Endothelial cell of umbilical vein (primary cell): ENCODE data around the gene ZNF248. TPM values are rescaled to one million over a fixed set of nuclear protein-coding genes. Genes with fewer than 3 reads are reported as not detected.

Experiments used
- BruUV-seq: library from RNA; stranded (reverse); fragments of 400-500 nt; replicated peaks from 2 replicates; lab custom pipeline; 2021; lab: Mats Ljungman, UMichigan
- CTCF ChIA-PET: fragments of 300-600, 350-600 bp; sonication (Branson Sonifier 250); formaldehyde crosslinking; loops from one replicate; lab custom pipeline; 2021; ENCODE audit warnings: antibody characterized with exemption, inconsistent platforms; lab: Charles Lee
- POLR2A ChIA-PET: fragments of 300-600, 350-600 bp; sonication (Branson Sonifier 250); formaldehyde crosslinking; loops from one replicate; lab custom pipeline; 2021; ENCODE audit warnings: antibody characterized with exemption, inconsistent platforms; lab: Charles Lee
- DNase-seq: peaks from one replicate; pipeline ENCODE4 v3.0.0-alpha.2; 2011; ENCODE audit warnings: low read depth, low spot score
- FAIRE-seq: peaks from 2 replicates; lab custom pipeline; 2011; peaks lifted over from hg19 to GRCh38; lab: Jason Lieb, UNC
- H2AFZ ChIP-seq: 2 replicates; pipeline ENCODE4 v1.6.0; 2012; ENCODE audit warnings: low read depth, low read length, control low read depth, inconsistent platforms
- H3K27ac ChIP-seq: 2 replicates; pipeline ENCODE4 v1.5.1; 2011; ENCODE audit warnings: low read depth, mild to moderate bottlenecking, control low read depth, low read length, moderate library complexity; ENCODE audit not compliant: insufficient read depth
- H3K27me3 ChIP-seq, 2 experiments: 2 replicates each; pipeline versions ENCODE4 v1.6.0 to v1.6.1; 2011; ENCODE audit warnings: low read length in 2 of 2, mixed read lengths in 1 of 2; ENCODE audit not compliant: control insufficient read depth in 2 of 2, insufficient read depth in 2 of 2
- H3K36me3 ChIP-seq, 2 experiments: 2 replicates in 1 of 2; 3 replicates in 1 of 2; pipeline ENCODE4 v1.5.1; 2011; ENCODE audit warnings: low read length in 2 of 2, mild to moderate bottlenecking in 1 of 2, moderate library complexity in 1 of 2; ENCODE audit not compliant: control insufficient read depth in 2 of 2, insufficient read depth in 2 of 2; ENCODE audit errors: extremely low read depth in 1 of 2
- H3K4me1 ChIP-seq: 3 replicates; pipeline ENCODE4 v1.5.1; 2011; ENCODE audit warnings: mild to moderate bottlenecking, low read length; ENCODE audit not compliant: control insufficient read depth, insufficient read depth; ENCODE audit errors: extremely low read depth
- H3K4me2 ChIP-seq: 2 replicates; pipeline ENCODE4 v1.6.1; 2011; ENCODE audit warnings: low read length, control low read depth, mixed read lengths; ENCODE audit not compliant: insufficient read depth
- H3K4me3 ChIP-seq, 3 experiments: fragments of 200-600 bp in 1 of 3; sonication (generic), shearing (Covaris generic) in 1 of 3; replicated peaks in 1 of 3; 2 replicates each; pipeline ENCODE4 v1.5.1; 2011 to 2016; ENCODE audit warnings: control low read depth in 3 of 3, low read length in 3 of 3, mild to moderate bottlenecking in 2 of 3, inconsistent platforms in 1 of 3, low read depth in 1 of 3, moderate library complexity in 1 of 3; ENCODE audit not compliant: insufficient read depth in 1 of 3
- H3K79me2 ChIP-seq: 2 replicates; pipeline ENCODE4 v1.6.0; 2012; ENCODE audit warnings: low read length, inconsistent platforms; ENCODE audit not compliant: control insufficient read depth, insufficient read depth
- H3K9ac ChIP-seq: replicated peaks from 2 replicates; pipeline ENCODE3; 2011; ENCODE audit warnings: low read length, control low read depth; ENCODE audit not compliant: insufficient read depth; ENCODE audit errors: extremely low read depth
- H3K9me1 ChIP-seq: replicated peaks from 3 replicates; pipeline ENCODE4 v1.6.0; 2011; ENCODE audit warnings: mild to moderate bottlenecking, low read length; ENCODE audit not compliant: control insufficient read depth, insufficient read depth; ENCODE audit errors: extremely low read depth
- H3K9me3 ChIP-seq: replicated peaks from 2 replicates; pipeline ENCODE4 v1.5.1; 2012; ENCODE audit warnings: low read length, inconsistent platforms; ENCODE audit not compliant: control insufficient read depth, insufficient read depth
- H4K20me1 ChIP-seq: replicated peaks from 2 replicates; pipeline ENCODE3; 2011; ENCODE audit warnings: mild to moderate bottlenecking, low read length; ENCODE audit not compliant: control insufficient read depth, insufficient read depth; ENCODE audit errors: extremely low read depth
- CTCF ChIP-seq, 2 donors: IDR thresholded peaks; 1 replicate in 1 of 2; 2 replicates in 1 of 2; pipeline ENCODE4 v1.5.1; 2011; ENCODE audit warnings: low read length in 2 of 2, mild to moderate bottlenecking in 2 of 2, moderate library complexity in 2 of 2, control low read depth in 1 of 2, inconsistent platforms in 1 of 2, low read depth in 1 of 2; ENCODE audit not compliant: insufficient read depth in 1 of 2; ENCODE audit errors: extremely low read depth in 1 of 2
- EZH2 ChIP-seq: IDR thresholded peaks from 2 replicates; pipeline ENCODE4 v1.6.1; 2012; ENCODE audit warnings: borderline replicate concordance, low read depth, mild to moderate bottlenecking, moderate library complexity, low read length, inconsistent platforms; ENCODE audit not compliant: severe bottlenecking
- FOS ChIP-seq: IDR thresholded peaks from 2 replicates; pipeline ENCODE4 v1.6.1; 2011; ENCODE audit warnings: mild to moderate bottlenecking, low read length, moderate library complexity, borderline replicate concordance; ENCODE audit not compliant: insufficient read depth
- GATA2 ChIP-seq: IDR thresholded peaks from 2 replicates; pipeline ENCODE4 v1.7.0; 2011; ENCODE audit warnings: low read depth, mild to moderate bottlenecking, moderate library complexity, mixed read lengths, low read length; ENCODE audit not compliant: insufficient read length, insufficient read depth
- JUN ChIP-seq: IDR thresholded peaks from 2 replicates; pipeline ENCODE4 v1.6.1; 2011; ENCODE audit warnings: borderline replicate concordance, low read depth; ENCODE audit not compliant: insufficient read length, insufficient read depth
- MAX ChIP-seq: IDR thresholded peaks from 2 replicates; pipeline ENCODE4 v1.6.1; 2011; ENCODE audit not compliant: insufficient read depth, insufficient read length
- MYC ChIP-seq: IDR thresholded peaks from one replicate; pipeline ENCODE4 v1.6.1; 2011; ENCODE audit warnings: mild to moderate bottlenecking, low read depth, low read length
- POLR2A ChIP-seq: IDR thresholded peaks from 2 replicates; pipeline ENCODE4 v1.6.1; 2012; ENCODE audit warnings: low read depth, mild to moderate bottlenecking, control low read depth, low read length
- POLR2AphosphoS5 ChIP-seq: IDR thresholded peaks from 2 replicates; pipeline ENCODE4 v1.6.1; 2012; ENCODE audit warnings: low read depth, mild to moderate bottlenecking, control low read depth, low read length, moderate library complexity; ENCODE audit not compliant: insufficient read depth
- dilution Hi-C: fragments of 300-500 bp; cut with MboI; formaldehyde crosslinking; loops from one replicate; pipeline ENCODE4 v1.15.0; 2019; ENCODE audit warnings: low sequenced_read_pairs; ENCODE audit not compliant: extremely low pct_ligation_motif_present
- intact Hi-C: fragments of 100-400 bp; cut with micrococcal nuclease; formaldehyde crosslinking; loops from one replicate; pipeline ENCODE4 v1.10.0; 2022
- polyA plus RNA-seq, 4 experiments: library from polyadenylated mRNA; depleted of rRNA in 3 of 4; stranded (reverse) in 3 of 4; unstranded in 1 of 4; fragments of >200 nt; gene quantifications; 2 replicates each; pipeline versions ENCODE4 v1.2.1 to v1.2.3, GENCODE V29; 2011 to 2012; ENCODE audit warnings: missing spikeins in 1 of 4
- total RNA-seq: library from RNA; stranded (reverse); gene quantifications from 2 replicates; pipeline ENCODE4 v1.2.3, GENCODE V29; 2021

ZNF248 gene
- total and polyA plus RNA-seq, 2 donors (not counting 3 experiments of a cell fraction or from before 2014, with no cell fraction given), result 4.3 to 6.5 TPM

- TF ChIP-seq POLR2AphosphoS5 (no peak), GATA2 (no peak), FOS (no peak), CTCF (IDR thresholded peaks at IDR 0.05; ENCODE audit: extremely low read depth in 1 of 2, insufficient read depth in 1 of 2, low read depth in 1 of 2, low read length in 2 of 2) (no peak), EZH2 (no peak), POLR2A (no peak), MAX (no peak), JUN (no peak), MYC (no peak)
- Histone ChIP-seq H3K4me1 (no peaks in the 10 kb centered on the region), H3K9me1 (no peaks in the 10 kb centered on the region), H3K79me2 (no peaks in the 10 kb centered on the region), H3K27me3 (no peaks in the 10 kb centered on the region), H4K20me1 (no peaks in the 10 kb centered on the region), H2AFZ (no peak overlapping the region), H3K36me3 (no peaks in the 10 kb centered on the region), H3K4me3 (no peak overlapping the region), H3K27ac (no peak overlapping the region), H3K9ac (no peak overlapping the region), H3K9me3 (peaks cover 2% of the 10 kb centered on the region), H3K4me2 (no peak overlapping the region)
- ChIA-PET CTCF (no interaction called here), POLR2A (no interaction called here)
- BruUV-seq, result no TSS peak
- intact Hi-C loops, result no loop called here
- dilution Hi-C loops, result no loop called here
- FAIRE-seq (no peak), DNase-seq (no peak)
These were observed 63.0 kb downstream of the ZNF248 start for GRCh38 chr10:37794305-37794976.
